Gastrocnemius medialis (tissue), 4 donors: ENCODE data around the gene USP15.

Experiments
- POLR2A ChIP-seq, 2 donors: fragments of 450-650 bp; IDR thresholded peaks; one replicate each; pipeline ENCODE4 v1.6.1; 2017; ENCODE audit warnings: antibody characterized with exemption in 2 of 2, mild to moderate bottlenecking in 2 of 2, moderate library complexity in 2 of 2
- TF ChIP-seq, protein P1 (sequence below), 5 experiments: fragments of 450-650 bp in 3 of 5; fragments of 200-600 bp in 2 of 5; sonication (generic) in 2 of 5; IDR thresholded peaks in 4 of 5; conservative IDR thresholded peaks in 1 of 5; 1 replicate in 4 of 5; 2 replicates in 1 of 5; pipeline ENCODE4 v1.5.1; 2016 to 2019; ENCODE audit warnings: antibody characterized with exemption in 5 of 5, mild to moderate bottlenecking in 3 of 5, moderate library complexity in 3 of 5

DNA sequence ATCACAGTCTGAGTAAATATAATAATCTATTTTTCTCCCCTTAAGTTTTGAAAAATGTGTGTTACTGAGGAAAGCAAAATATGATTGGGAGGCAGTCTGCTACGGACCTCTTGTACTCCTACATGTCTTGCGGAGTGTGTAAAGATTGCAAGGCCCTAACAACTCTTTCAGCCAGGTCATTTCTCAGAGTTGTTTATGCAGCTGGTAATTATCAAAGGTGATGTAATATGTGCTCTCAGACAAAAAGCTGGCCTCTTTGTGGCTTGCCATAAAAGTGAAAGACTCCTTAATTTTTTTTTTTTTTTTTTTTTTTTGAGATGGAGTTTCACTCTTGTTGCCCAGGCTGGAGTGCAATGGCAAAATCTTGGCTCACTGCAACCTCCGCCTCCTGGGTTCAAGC is 165.9 kb downstream of the USP15 start:
- TF ChIP-seq POLR2A (IDR thresholded peaks at IDR 0.05), result no peak
- TF ChIP-seq, protein P1, sequence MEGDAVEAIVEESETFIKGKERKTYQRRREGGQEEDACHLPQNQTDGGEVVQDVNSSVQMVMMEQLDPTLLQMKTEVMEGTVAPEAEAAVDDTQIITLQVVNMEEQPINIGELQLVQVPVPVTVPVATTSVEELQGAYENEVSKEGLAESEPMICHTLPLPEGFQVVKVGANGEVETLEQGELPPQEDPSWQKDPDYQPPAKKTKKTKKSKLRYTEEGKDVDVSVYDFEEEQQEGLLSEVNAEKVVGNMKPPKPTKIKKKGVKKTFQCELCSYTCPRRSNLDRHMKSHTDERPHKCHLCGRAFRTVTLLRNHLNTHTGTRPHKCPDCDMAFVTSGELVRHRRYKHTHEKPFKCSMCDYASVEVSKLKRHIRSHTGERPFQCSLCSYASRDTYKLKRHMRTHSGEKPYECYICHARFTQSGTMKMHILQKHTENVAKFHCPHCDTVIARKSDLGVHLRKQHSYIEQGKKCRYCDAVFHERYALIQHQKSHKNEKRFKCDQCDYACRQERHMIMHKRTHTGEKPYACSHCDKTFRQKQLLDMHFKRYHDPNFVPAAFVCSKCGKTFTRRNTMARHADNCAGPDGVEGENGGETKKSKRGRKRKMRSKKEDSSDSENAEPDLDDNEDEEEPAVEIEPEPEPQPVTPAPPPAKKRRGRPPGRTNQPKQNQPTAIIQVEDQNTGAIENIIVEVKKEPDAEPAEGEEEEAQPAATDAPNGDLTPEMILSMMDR (IDR thresholded peaks at IDR 0.05 in 4 of 5, conservative IDR thresholded peaks at IDR 0.05 in 1 of 5), result no peak
